Neuron (in vitro differentiated cells): ENCODE results near the gene FAM210B.
"Not testable (repeated sequence)": the region's sequence is repeated elsewhere in the genome, so short reads cannot be mapped to it uniquely, and the experiment has no call there.

ENCODE experiments used
- H2AFZ ChIP-seq: one replicate; pipeline ENCODE4 v1.6.1; 2013; ENCODE audit warnings: low read depth, mild to moderate bottlenecking, inconsistent platforms, low read length, moderate library complexity
- H3K27me3 ChIP-seq: one replicate; pipeline ENCODE4 v1.6.1; 2013; ENCODE audit warnings: low read length; ENCODE audit not compliant: insufficient read depth
- H3K36me3 ChIP-seq: one replicate; pipeline ENCODE4 v1.6.1; 2013; ENCODE audit warnings: low read length; ENCODE audit not compliant: insufficient read depth
- H3K4me1 ChIP-seq: one replicate; pipeline ENCODE4 v1.6.1; 2013; ENCODE audit warnings: low read length; ENCODE audit not compliant: insufficient read depth
- H3K4me3 ChIP-seq: 2 replicates; pipeline ENCODE4 v1.5.1; 2013; ENCODE audit warnings: mild to moderate bottlenecking, low read length, moderate library complexity
- H3K9me3 ChIP-seq: one replicate; pipeline ENCODE4 v1.6.1; 2013; ENCODE audit warnings: low read length

Gene FAM210B, protein sequence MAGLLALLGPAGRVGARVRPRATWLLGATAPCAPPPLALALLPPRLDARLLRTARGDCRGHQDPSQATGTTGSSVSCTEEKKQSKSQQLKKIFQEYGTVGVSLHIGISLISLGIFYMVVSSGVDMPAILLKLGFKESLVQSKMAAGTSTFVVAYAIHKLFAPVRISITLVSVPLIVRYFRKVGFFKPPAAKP

DNA sequence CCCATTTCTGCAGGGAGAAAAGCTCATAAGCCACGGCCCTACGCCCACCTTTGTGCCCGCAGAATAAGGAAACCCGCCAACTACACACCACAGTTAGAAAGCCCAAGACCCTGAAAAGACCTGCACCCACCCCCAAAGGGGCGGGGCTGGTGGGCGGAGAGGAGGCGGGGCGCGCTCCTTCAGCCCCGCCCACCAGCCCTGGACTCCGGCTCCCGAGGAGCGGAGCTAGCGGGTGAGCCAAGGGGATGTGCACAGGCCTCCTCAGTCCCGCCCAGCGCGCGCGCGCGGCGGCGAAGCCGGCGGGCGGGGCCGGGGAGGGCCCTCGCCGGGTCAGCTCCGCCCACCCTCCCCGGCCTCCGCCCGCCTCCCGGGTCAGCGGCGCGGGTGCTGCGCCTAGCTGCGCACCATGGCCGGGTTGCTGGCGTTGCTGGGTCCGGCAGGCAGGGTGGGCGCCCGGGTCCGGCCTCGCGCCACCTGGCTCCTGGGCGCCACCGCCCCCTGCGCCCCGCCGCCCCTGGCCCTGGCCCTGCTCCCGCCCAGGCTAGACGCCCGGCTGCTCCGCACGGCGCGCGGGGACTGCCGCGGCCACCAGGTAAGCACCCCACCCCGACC, at the start of gene FAM210B:
Gene FAM210B, plus strand, starts transcription at position 375 of the 612 bp plus-strand sequence. Its CDS starts 32 bp downstream, at position 407.
- H3K4me3 ChIP-seq: peak within 1 kb of the TSS; percentile 78
- peaks cover 13% of the 10 kb centered on the region for H3K4me1 ChIP-seq

DNA sequence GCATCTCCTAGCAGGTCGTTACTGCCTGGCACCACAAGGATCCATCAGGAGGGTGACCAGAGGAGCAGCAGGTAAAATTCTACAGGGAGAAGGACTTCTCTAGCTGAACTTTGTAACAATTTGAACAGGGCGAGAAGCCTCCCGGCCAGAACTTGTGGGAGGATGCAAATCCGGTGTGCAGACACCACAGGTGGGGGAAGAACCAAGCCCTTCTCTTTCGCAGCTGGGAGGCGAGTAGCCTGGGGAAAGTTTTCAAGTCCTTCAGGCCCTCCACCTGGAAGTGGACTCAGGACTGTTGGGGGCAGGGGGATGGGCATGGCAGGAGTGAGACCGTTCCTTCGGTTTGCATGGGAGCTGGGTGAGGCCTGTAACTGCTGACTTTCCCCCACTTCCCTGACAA, 42.7 kb upstream of the FAM210B start:
- Histone ChIP-seq H3K9me3 (no peaks in the 10 kb centered on the region), H3K27me3 (peaks cover 2% of the 10 kb centered on the region), H3K4me3 (no peak overlapping the region), H2AFZ (no peak overlapping the region), H3K36me3 (no peaks in the 10 kb centered on the region), H3K4me1 (no peaks in the 10 kb centered on the region)

More for the DNA sequence above, at the start of gene FAM210B:
- Histone ChIP-seq H3K9me3 (no peaks in the 10 kb centered on the region), H3K36me3 (no peaks in the 10 kb centered on the region), H2AFZ (peak within 1 kb of the TSS; percentile 85), H3K27me3 (no peaks in the 10 kb centered on the region)

DNA sequence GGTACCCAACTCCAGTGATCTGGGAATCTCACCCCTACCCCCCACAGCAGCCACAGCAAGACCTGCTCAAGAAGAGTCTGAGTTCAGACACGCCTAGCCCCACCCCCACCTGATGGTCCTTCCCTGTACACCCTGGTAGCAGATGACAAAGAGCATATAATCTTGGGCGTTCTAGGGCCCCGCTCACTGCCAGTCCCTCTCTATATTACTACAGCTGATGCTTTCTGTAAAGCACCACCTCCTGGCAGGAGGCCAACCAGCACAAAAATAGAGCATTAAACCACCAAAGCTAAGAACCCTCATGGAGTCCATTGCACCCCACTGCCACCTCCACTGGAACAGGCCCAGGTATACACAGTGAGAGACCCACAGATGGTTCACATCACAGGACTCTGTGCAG, 42.3 kb upstream of the FAM210B start:
- Histone ChIP-seq H2AFZ (no peak overlapping the region), H3K9me3 (no peaks in the 10 kb centered on the region), H3K4me3 (no peak overlapping the region), H3K4me1 (no peaks in the 10 kb centered on the region), H3K36me3 (no peaks in the 10 kb centered on the region), H3K27me3 (peaks cover 2% of the 10 kb centered on the region)

DNA sequence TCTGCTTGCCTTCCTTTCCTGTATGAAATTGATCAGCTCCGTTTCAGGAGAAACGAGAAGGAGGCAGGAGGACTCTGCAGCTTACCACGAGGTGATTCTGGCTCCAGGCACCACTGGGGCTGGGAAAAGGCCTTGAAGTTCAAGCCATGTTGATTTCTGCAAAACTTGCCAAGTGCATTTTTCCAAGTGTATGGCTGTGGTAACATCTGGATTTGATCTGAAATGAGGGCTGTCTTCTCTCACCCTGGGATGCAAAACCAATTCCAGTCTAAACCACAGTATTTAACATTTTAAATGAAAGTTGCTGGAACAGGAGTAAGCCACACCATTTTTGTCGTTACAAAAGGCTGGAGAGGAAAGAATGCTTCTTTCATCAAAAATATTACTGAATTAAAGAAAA, 36.1 kb upstream of the FAM210B start:
- Histone ChIP-seq H3K36me3 (no peaks in the 10 kb centered on the region), H3K9me3 (no peaks in the 10 kb centered on the region), H3K27me3 (peaks cover 8% of the 10 kb centered on the region), H3K4me3 (no peak overlapping the region), H2AFZ (no peak overlapping the region), H3K4me1 (no peaks in the 10 kb centered on the region)

DNA sequence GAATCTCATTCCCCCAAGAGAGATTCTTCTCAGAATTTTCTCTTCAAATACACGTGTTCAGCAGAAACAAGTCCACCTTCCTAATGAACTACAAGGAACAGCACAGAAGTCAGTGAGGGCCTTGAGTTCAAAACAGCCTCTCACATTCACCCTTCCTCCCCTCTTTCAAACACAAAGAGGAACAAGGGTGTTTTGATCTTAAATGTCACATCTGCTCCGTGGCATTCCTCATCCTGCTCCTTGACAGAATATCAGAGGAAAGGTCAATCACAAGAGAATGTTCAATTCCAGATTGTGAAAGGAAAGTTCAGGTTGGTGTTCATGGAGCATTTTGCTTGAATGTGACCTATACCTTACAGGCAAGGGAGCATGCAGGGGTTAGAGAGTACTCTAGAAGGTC, 35.6 kb upstream of the FAM210B start:
- Histone ChIP-seq H3K4me1 (no peaks in the 10 kb centered on the region), H2AFZ (no peak overlapping the region), H3K9me3 (no peaks in the 10 kb centered on the region), H3K36me3 (no peaks in the 10 kb centered on the region), H3K4me3 (no peak overlapping the region), H3K27me3 (peaks cover 8% of the 10 kb centered on the region)

DNA sequence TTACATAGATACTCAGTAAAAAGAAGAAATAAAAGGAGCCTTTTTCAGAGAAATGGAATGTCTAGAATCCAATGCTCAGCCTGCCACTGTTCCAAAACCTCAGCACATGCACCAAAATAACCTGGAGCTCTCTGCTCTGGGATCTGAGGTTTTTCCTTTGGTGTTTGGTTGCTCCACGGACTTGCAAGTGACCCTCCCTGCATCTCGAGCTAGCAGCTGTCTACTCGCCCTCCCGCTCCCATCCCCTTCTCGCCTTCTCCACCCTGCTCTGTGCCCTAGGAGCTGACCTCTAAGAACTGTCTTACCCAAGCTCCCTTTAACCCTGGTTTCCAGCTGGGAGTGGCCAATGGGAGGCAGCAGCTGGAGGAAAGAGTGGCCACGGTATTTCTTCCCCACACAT, 35.1 kb upstream of the FAM210B start:
- H3K9me3 ChIP-seq: no peaks in the 10 kb centered on the region
- H3K27me3 ChIP-seq: peaks cover 8% of the 10 kb centered on the region
- H3K36me3 ChIP-seq: no peaks in the 10 kb centered on the region
- H3K4me3 ChIP-seq: no peak overlapping the region
- no peak overlapping the region for H2AFZ ChIP-seq
- no peaks in the 10 kb centered on the region for H3K4me1 ChIP-seq

DNA sequence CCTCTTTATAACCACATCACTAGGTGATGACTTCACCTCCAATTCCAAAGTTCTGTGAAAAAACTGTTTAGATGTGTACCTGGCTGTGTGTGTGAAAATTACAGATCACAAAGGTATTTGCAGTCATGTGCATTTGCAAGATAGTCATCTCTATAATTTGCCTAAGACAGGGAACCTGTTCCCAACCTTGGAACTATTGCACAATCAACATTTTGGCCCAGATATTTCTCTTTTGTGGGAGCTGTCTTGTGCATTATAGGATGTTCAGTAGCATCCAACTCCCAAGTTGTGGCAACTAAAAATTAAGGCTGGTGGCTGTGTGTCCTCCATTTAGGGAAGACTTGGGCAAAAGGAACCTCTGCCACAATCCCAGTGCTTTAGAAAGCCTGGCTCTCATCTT, 34.0 kb upstream of the FAM210B start:
- Histone ChIP-seq H3K27me3 (peaks cover 8% of the 10 kb centered on the region), H3K4me3 (no peak overlapping the region), H3K36me3 (no peaks in the 10 kb centered on the region), H3K9me3 (no peaks in the 10 kb centered on the region), H2AFZ (no peak overlapping the region), H3K4me1 (no peaks in the 10 kb centered on the region)

DNA sequence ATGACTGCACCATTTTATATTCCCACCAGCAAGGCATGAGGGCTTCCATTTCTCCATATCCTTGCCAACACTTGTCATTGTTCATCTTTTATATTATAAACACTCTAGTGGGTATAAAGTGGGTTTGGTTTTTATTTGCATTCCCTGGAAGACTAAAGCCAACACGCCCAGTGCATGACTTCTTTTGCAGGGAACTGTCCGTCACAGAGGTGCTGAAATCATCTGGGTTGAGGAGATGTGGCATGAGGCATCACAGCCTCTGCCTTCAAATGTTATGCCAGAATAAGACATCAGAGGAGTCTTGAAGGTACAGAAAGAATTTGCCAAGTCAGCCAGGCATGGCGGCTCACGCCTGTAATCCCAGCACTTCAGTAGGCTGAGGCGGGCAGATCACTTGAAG, 29.9 kb upstream of the FAM210B start:
- H3K4me1 ChIP-seq: no peaks in the 10 kb centered on the region
- H3K9me3 ChIP-seq: no peaks in the 10 kb centered on the region
- H2AFZ ChIP-seq: no peak overlapping the region
- H3K4me3 ChIP-seq: no peak overlapping the region
- no peaks in the 10 kb centered on the region for H3K36me3 ChIP-seq
- peaks cover 4% of the 10 kb centered on the region for H3K27me3 ChIP-seq

DNA sequence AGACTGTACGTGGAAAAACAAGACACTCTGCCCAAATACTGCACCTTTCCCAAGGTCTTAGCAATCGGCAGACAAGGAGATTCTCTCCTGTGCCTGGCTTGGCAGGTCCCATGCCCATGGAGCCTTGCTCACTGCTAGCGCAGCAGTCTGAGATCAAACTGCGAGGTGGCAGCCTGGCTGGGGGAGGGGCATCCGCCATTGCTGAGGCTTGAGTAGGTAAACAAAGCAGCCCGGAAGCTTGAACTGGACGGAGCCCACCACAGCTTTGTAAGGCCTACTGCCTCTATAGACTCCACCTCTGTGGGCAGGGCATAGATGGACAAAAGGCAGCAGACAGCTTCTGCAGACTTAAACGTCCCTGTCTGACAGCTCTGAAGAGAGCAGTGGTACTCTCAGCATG, 22.1 kb upstream of the FAM210B start:
- H3K36me3 ChIP-seq, H3K9me3 ChIP-seq, H2AFZ ChIP-seq, H3K27me3 ChIP-seq, H3K4me1 ChIP-seq, H3K4me3 ChIP-seq: not testable (repeated sequence)

DNA sequence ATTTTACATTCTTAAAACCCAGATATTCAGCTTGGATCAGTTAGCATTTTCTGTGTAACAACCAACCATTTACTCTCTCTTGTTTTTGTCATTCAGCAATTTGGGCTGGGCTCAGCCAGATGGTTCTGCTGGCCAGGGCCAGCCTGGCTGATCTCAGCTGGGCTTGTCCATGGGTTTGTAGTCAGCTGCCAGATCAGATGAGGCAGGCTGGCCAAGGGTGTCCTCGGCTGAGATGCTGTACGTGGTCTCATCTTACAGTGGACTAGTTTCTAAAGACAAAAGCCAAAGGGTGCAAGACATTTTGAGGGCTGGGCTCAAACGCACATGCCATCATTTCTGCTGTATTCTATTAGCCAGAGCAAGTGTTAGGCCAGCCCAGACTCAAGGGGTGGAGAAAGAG, 16.0 kb upstream of the FAM210B start:
- Histone ChIP-seq H3K9me3 (no peaks in the 10 kb centered on the region), H2AFZ (no peak overlapping the region), H3K4me1 (peaks cover 4% of the 10 kb centered on the region), H3K4me3 (no peak overlapping the region), H3K36me3 (no peaks in the 10 kb centered on the region), H3K27me3 (peaks cover 35% of the 10 kb centered on the region)

DNA sequence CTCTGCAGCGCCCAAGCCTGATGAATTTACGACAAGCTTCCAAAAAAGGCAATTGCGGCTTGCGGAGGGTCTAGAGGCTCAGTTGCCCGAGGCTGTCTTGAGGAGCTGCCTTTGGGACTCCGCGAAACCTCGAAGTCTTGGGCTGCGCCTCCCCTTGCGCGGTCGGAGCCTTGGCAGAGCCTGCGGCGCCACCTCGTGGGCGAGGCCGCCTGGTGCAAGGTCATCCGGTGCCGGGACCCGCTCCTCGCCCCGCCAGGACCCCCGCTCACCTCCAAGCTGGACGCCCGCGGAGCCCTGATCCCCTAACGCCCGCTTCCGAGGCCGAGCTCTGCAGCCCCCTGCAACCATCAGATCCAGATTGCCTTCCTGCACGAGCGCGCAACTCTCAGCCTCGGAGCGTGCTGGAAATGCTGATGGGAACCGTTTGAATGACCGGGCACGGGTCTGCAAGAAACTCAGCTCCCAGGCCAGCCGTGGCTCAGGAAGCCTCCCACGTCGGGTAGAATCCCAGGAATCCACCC, 14.9 kb upstream of the FAM210B start:
- H3K36me3 ChIP-seq: no peaks in the 10 kb centered on the region
- peaks cover 8% of the 10 kb centered on the region for H3K4me1 ChIP-seq
- no peak overlapping the region for H2AFZ ChIP-seq
- no peak overlapping the region for H3K4me3 ChIP-seq
- no peaks in the 10 kb centered on the region for H3K9me3 ChIP-seq
- peaks cover 40% of the 10 kb centered on the region for H3K27me3 ChIP-seq

DNA sequence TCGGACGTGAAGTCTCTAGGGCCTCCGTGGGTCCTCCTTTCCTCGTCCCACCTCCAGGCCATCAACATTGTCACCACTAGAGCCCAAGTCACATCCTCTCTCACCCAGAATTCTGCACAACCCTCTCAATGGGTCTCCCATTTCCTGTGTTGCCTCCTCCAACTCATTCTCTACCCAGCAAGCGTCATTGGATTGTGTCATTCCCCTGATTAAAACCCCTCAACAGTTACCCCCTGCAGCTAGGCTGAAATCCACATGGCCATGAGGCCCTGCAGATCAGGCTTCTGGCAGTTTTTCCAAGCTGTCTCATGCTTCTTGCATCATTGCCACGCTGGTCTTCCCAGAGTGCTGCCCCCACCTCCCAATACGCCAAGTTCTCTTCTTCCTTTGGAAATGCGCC, 12.9 kb upstream of the FAM210B start:
- Histone ChIP-seq H3K9me3 (no peaks in the 10 kb centered on the region), H3K27me3 (peaks cover 48% of the 10 kb centered on the region), H3K36me3 (no peaks in the 10 kb centered on the region), H3K4me1 (peaks cover 8% of the 10 kb centered on the region), H2AFZ (no peak overlapping the region), H3K4me3 (no peak overlapping the region)

DNA sequence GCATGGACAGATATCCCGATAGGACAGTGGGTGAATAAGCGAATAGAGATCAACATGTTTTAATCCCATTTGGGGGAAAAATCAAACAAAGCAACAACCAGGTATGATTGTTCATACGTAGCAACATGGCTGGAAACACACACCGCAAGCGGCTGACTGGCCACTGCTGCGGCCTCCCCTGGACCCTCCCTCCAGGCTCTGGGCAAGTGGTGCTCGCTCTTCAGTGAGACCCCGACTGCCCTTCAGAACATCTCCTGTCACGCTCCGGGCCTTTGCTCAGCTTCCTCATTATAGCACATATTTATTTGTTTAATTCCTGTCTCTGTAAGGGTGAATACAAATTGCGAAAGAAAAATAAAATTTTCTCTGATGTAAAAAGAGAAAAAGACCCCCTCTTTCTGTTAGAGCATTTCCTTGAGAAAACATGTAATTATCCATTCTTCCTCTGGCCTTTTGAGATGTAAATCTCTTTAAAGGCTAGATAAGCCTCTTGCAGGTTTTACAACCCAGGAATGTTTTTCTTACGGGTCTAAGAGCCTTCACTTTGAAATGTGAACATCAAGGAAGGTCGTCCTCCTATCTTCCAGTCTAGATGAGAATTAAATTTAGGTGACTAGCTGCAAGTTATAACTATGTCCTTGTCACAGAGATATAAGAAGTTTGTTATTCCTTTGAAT, 11.0 kb upstream of the FAM210B start:
- Histone ChIP-seq H3K27me3 (peaks cover 44% of the 10 kb centered on the region), H3K36me3 (no peaks in the 10 kb centered on the region), H3K9me3 (no peaks in the 10 kb centered on the region), H3K4me3 (no peak overlapping the region), H3K4me1 (peaks cover 8% of the 10 kb centered on the region), H2AFZ (no peak overlapping the region)
